HepG2 (cell line): ENCODE results near the gene NUP155. TPM values are rescaled to one million over a fixed set of nuclear protein-coding genes. Genes with fewer than 3 reads are reported as not detected.

ENCODE experiments used
- HNRNPL ChIP-seq: fragments of 200-400 bp; formaldehyde crosslinking; IDR thresholded peaks from 2 replicates; pipeline ENCODE4 v1.6.1; 2017; ENCODE audit warnings: mild to moderate bottlenecking, low read depth, low read length
- HOXA3 ChIP-seq: sonication (generic); formaldehyde crosslinking; IDR thresholded peaks from 2 replicates; pipeline ENCODE4 v1.5.0; 2020; ENCODE audit warnings: missing genetic modification reagents
- SP140L ChIP-seq: sonication (generic); formaldehyde crosslinking; IDR thresholded peaks from 2 replicates; pipeline ENCODE4 v1.4.0; 2020; ENCODE audit warnings: missing genetic modification reagents, borderline replicate concordance
- ZNF546 ChIP-seq: sonication (generic); formaldehyde crosslinking; conservative IDR thresholded peaks from 2 replicates; pipeline ENCODE4 v1.8.1; 2023; ENCODE audit warnings: mild to moderate bottlenecking, missing genetic modification reagents
- ZNF724P ChIP-seq: sonication (generic); formaldehyde crosslinking; IDR thresholded peaks from 2 replicates; pipeline ENCODE4 v1.8.0; 2022; ENCODE audit warnings: missing genetic modification reagents, borderline replicate concordance
- polyA plus RNA-seq, 8 experiments: library from polyadenylated mRNA; depleted of rRNA in 3 of 8; stranded (reverse) in 7 of 8; unstranded in 1 of 8; fragments of >200 nt; fragmentation: Illumina TruSeq in 4 of 8; extraction: Trizol in 4 of 8; gene quantifications; 2 replicates each; pipeline versions ENCODE4 v1.2.1 to v1.2.3, GENCODE V29; 2011 to 2016; ENCODE audit warnings: low read depth in 4 of 8, missing spikeins in 1 of 8, mixed read lengths in 1 of 8; ENCODE audit not compliant: insufficient read depth in 1 of 8
- total RNA-seq, 5 experiments: library from RNA; depleted of rRNA; stranded (reverse); fragments of >200 nt; fragmentation: Illumina TruSeq; extraction: Trizol; gene quantifications; 2 replicates each; pipeline ENCODE4 v1.2.3, GENCODE V29; 2016; ENCODE audit warnings: low read depth in 1 of 5
- TF ChIP-seq, protein P1 (sequence below), 2 experiments: fragments of 450-650 bp in 1 of 2; sonication (generic) in 1 of 2; formaldehyde crosslinking in 1 of 2; IDR thresholded peaks; 2 replicates each; pipeline versions ENCODE4 v1.6.1 to v1.8.0; 2016 to 2022; ENCODE audit warnings: antibody characterized with exemption in 1 of 2, mild to moderate bottlenecking in 1 of 2, missing genetic modification reagents in 1 of 2
- TF ChIP-seq, protein P2 (sequence below): sonication (generic); formaldehyde crosslinking; IDR thresholded peaks from 2 replicates; pipeline ENCODE4 v1.4.0; 2020; ENCODE audit warnings: missing genetic modification reagents, borderline replicate concordance

The NUP155 gene
- total and polyA plus RNA-seq, 2 of the 13 experiments (the other 11 are each of a cell fraction or from before 2014, with no cell fraction given) = 13.0 to 57.4 TPM

DNA sequence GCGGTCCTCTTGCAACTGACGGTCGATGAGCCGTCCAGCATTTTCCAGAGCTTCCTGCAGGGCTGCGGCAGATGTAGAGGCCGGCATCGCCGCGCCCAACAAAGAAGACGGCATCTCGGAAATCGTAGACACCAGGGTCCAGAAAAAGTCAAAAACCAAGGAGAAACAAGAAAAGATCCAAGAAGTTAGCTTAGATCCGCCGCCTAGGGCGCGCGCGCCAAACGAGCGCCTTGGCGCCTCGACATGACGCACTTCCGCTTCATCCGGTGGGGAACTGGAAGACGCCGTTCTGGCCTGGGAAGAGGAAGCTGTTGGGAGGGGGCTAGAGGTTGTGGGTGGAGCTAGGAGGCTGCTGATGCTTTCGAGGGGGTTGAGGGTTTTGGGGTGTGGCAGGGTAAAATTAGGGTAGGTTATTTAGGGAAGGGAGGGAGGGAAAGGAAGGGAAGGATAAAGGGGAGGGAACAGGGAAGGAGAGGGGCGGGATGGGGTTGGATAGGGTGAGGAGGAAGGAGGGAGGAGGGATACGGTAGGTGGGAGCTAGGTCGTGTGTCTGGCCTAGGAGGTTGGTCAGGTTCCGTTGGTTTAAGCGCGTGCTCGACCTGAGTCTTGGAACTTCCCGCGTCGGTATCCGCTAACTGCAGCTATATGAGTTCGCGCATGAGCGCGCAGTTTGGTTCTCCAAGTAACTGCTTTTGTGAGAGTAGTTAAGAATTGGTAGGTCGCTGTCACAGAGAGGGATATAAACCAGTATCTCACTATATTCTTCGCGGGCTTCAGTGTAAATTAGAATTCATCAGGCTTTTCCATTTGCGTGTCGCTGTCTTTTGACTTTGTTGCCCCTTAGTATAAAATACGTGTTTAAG lies at the start of gene NUP155 (continued):
- TF ChIP-seq, protein P1, sequence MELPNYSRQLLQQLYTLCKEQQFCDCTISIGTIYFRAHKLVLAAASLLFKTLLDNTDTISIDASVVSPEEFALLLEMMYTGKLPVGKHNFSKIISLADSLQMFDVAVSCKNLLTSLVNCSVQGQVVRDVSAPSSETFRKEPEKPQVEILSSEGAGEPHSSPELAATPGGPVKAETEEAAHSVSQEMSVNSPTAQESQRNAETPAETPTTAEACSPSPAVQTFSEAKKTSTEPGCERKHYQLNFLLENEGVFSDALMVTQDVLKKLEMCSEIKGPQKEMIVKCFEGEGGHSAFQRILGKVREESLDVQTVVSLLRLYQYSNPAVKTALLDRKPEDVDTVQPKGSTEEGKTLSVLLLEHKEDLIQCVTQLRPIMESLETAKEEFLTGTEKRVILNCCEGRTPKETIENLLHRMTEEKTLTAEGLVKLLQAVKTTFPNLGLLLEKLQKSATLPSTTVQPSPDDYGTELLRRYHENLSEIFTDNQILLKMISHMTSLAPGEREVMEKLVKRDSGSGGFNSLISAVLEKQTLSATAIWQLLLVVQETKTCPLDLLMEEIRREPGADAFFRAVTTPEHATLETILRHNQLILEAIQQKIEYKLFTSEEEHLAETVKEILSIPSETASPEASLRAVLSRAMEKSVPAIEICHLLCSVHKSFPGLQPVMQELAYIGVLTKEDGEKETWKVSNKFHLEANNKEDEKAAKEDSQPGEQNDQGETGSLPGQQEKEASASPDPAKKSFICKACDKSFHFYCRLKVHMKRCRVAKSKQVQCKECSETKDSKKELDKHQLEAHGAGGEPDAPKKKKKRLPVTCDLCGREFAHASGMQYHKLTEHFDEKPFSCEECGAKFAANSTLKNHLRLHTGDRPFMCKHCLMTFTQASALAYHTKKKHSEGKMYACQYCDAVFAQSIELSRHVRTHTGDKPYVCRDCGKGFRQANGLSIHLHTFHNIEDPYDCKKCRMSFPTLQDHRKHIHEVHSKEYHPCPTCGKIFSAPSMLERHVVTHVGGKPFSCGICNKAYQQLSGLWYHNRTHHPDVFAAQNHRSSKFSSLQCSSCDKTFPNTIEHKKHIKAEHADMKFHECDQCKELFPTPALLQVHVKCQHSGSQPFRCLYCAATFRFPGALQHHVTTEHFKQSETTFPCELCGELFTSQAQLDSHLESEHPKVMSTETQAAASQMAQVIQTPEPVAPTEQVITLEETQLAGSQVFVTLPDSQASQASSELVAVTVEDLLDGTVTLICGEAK (IDR thresholded peaks at IDR 0.05) = peak; percentile 55
- TF ChIP-seq, protein P1 (CRISPR knock-in tag; IDR thresholded peaks at IDR 0.05) = peak; percentile 32; the same call in 1 of the 2 replicates
- TF ChIP-seq ZNF546 = no peak
- TF ChIP-seq ZNF724P = peak; percentile 71; the same call in 1 of the 2 replicates
- peak; percentile 57; the same call in 1 of the 2 replicates for TF ChIP-seq HNRNPL
- TF ChIP-seq HOXA3 (CRISPR knock-in tag) = peak; percentile 94
- TF ChIP-seq, protein P2, sequence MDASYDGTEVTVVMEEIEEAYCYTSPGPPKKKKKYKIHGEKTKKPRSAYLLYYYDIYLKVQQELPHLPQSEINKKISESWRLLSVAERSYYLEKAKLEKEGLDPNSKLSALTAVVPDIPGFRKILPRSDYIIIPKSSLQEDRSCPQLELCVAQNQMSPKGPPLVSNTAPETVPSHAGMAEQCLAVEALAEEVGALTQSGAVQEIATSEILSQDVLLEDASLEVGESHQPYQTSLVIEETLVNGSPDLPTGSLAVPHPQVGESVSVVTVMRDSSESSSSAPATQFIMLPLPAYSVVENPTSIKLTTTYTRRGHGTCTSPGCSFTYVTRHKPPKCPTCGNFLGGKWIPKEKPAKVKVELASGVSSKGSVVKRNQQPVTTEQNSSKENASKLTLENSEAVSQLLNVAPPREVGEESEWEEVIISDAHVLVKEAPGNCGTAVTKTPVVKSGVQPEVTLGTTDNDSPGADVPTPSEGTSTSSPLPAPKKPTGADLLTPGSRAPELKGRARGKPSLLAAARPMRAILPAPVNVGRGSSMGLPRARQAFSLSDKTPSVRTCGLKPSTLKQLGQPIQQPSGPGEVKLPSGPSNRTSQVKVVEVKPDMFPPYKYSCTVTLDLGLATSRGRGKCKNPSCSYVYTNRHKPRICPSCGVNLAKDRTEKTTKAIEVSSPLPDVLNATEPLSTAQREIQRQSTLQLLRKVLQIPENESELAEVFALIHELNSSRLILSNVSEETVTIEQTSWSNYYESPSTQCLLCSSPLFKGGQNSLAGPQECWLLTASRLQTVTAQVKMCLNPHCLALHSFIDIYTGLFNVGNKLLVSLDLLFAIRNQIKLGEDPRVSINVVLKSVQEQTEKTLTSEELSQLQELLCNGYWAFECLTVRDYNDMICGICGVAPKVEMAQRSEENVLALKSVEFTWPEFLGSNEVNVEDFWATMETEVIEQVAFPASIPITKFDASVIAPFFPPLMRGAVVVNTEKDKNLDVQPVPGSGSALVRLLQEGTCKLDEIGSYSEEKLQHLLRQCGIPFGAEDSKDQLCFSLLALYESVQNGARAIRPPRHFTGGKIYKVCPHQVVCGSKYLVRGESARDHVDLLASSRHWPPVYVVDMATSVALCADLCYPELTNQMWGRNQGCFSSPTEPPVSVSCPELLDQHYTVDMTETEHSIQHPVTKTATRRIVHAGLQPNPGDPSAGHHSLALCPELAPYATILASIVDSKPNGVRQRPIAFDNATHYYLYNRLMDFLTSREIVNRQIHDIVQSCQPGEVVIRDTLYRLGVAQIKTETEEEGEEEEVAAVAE (CRISPR knock-in tag) = no peak; the same call in 1 of the 2 replicates
- TF ChIP-seq SP140L (CRISPR knock-in tag) = no peak
